Astrocyte (in vitro differentiated cells and primary cell): Measurements from ENCODE around the gene VIPR2. TPM values are rescaled to one million over a fixed set of nuclear protein-coding genes. Genes with fewer than 3 reads are reported as not detected.

Experiments used
- DNase-seq: peaks from one replicate; pipeline ENCODE4 v3.0.0-alpha.2; 2010; ENCODE audit warnings: low read depth
- FAIRE-seq: peaks from 2 replicates; lab custom pipeline; 2011; peaks lifted over from hg19 to GRCh38; lab: Jason Lieb, UNC
- H2AFZ ChIP-seq: 2 replicates; pipeline ENCODE4 v1.6.0; 2012; ENCODE audit warnings: low read depth, low read length, inconsistent platforms
- H3K27ac ChIP-seq: 2 replicates; pipeline ENCODE4 v1.5.1; 2011; ENCODE audit warnings: low read depth, low read length, inconsistent platforms
- H3K27me3 ChIP-seq: 2 replicates; pipeline ENCODE4 v1.6.0; 2011; ENCODE audit warnings: low read length, inconsistent platforms; ENCODE audit not compliant: insufficient read depth
- H3K36me3 ChIP-seq: 2 replicates; pipeline ENCODE4 v1.5.1; 2011; ENCODE audit warnings: low read length, inconsistent platforms; ENCODE audit not compliant: insufficient read depth
- H3K4me1 ChIP-seq: 2 replicates; pipeline ENCODE4 v1.5.1; 2011; ENCODE audit warnings: low read length, inconsistent platforms; ENCODE audit not compliant: insufficient read depth
- H3K4me2 ChIP-seq: 2 replicates; pipeline ENCODE4 v1.6.0; 2012; ENCODE audit warnings: low read length, inconsistent platforms
- H3K4me3 ChIP-seq: 2 replicates; pipeline ENCODE4 v1.5.1; 2011; ENCODE audit warnings: low read depth, mild to moderate bottlenecking, low read length, inconsistent platforms; ENCODE audit not compliant: insufficient read depth
- H3K79me2 ChIP-seq: 2 replicates; pipeline ENCODE4 v1.6.0; 2012; ENCODE audit warnings: mild to moderate bottlenecking, low read length, inconsistent platforms; ENCODE audit not compliant: insufficient read depth
- H3K9ac ChIP-seq: 2 replicates; pipeline ENCODE4 v1.6.0; 2012; ENCODE audit warnings: mild to moderate bottlenecking, low read length, inconsistent platforms
- H3K9me3 ChIP-seq: 2 replicates; pipeline ENCODE4 v1.5.1; 2012; ENCODE audit warnings: low read depth, mild to moderate bottlenecking, low read length, inconsistent platforms; ENCODE audit not compliant: insufficient read depth
- H4K20me1 ChIP-seq: 2 replicates; pipeline ENCODE4 v1.6.0; 2012; ENCODE audit warnings: low read length, inconsistent platforms; ENCODE audit not compliant: insufficient read depth
- H3K27ac Mint-ChIP-seq: one replicate; pipeline ENCODE4 v1.8.0; 2021; ENCODE audit warnings: mild to moderate bottlenecking, mixed read lengths; ENCODE audit not compliant: unreplicated experiment
- H3K27me3 Mint-ChIP-seq: one replicate; pipeline ENCODE4 v1.8.0; 2021; ENCODE audit warnings: low read depth, mixed read lengths; ENCODE audit not compliant: unreplicated experiment
- H3K36me3 Mint-ChIP-seq: one replicate; pipeline ENCODE4 v1.8.0; 2021; ENCODE audit warnings: low read depth, mixed read lengths; ENCODE audit not compliant: unreplicated experiment
- H3K4me1 Mint-ChIP-seq: one replicate; pipeline ENCODE4 v1.8.0; 2021; ENCODE audit warnings: low read depth, mixed read lengths; ENCODE audit not compliant: unreplicated experiment
- H3K4me3 Mint-ChIP-seq: one replicate; pipeline ENCODE4 v1.8.0; 2021; ENCODE audit warnings: mild to moderate bottlenecking, moderate library complexity, mixed read lengths; ENCODE audit not compliant: unreplicated experiment
- H3K9me3 Mint-ChIP-seq: one replicate; pipeline ENCODE4 v1.8.0; 2021; ENCODE audit warnings: mild to moderate bottlenecking, mixed read lengths; ENCODE audit not compliant: unreplicated experiment
- EZH2 ChIP-seq: IDR thresholded peaks from 2 replicates; pipeline ENCODE4 v1.6.1; 2012; ENCODE audit warnings: mild to moderate bottlenecking, low read length, inconsistent platforms; ENCODE audit not compliant: insufficient read depth
- total RNA-seq: library from RNA; stranded (reverse); gene quantifications from 2 replicates; pipeline ENCODE4 v1.2.1, GENCODE V29; 2021
- TF ChIP-seq, protein P1 (sequence below): IDR thresholded peaks from 2 replicates; pipeline ENCODE4 v1.5.1; 2011; ENCODE audit warnings: low read depth, mild to moderate bottlenecking, inconsistent platforms, low read length, moderate library complexity; ENCODE audit not compliant: insufficient read depth

Gene VIPR2
- total RNA-seq, 1 donor from 2014 or later = 0.68 TPM

GRCh38 chr7:159005618-159006017 is 139.0 kb downstream of the VIPR2 start:
- Histone ChIP-seq H3K4me2 (no peak overlapping the region), H3K27me3 (no peaks in the 10 kb centered on the region), H4K20me1 (no peaks in the 10 kb centered on the region), H3K4me1 (no peaks in the 10 kb centered on the region), H3K9ac (no peak overlapping the region), H3K4me3 (no peak overlapping the region), H3K36me3 (no peaks in the 10 kb centered on the region), H2AFZ (no peak overlapping the region), H3K79me2 (no peaks in the 10 kb centered on the region), H3K9me3 (peaks cover 4% of the 10 kb centered on the region), H3K27ac (no peak overlapping the region)
- Mint-ChIP-seq H3K9me3 (peaks cover 7% of the 10 kb centered on the region), H3K4me1 (no peaks in the 10 kb centered on the region), H3K4me3 (no peak overlapping the region), H3K36me3 (peaks cover 4% of the 10 kb centered on the region), H3K27me3 (peaks cover 13% of the 10 kb centered on the region), H3K27ac (no peak overlapping the region)
- no peak for FAIRE-seq
- no peak for DNase-seq
- TF ChIP-seq, protein P1, sequence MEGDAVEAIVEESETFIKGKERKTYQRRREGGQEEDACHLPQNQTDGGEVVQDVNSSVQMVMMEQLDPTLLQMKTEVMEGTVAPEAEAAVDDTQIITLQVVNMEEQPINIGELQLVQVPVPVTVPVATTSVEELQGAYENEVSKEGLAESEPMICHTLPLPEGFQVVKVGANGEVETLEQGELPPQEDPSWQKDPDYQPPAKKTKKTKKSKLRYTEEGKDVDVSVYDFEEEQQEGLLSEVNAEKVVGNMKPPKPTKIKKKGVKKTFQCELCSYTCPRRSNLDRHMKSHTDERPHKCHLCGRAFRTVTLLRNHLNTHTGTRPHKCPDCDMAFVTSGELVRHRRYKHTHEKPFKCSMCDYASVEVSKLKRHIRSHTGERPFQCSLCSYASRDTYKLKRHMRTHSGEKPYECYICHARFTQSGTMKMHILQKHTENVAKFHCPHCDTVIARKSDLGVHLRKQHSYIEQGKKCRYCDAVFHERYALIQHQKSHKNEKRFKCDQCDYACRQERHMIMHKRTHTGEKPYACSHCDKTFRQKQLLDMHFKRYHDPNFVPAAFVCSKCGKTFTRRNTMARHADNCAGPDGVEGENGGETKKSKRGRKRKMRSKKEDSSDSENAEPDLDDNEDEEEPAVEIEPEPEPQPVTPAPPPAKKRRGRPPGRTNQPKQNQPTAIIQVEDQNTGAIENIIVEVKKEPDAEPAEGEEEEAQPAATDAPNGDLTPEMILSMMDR = no peak
- no peak for TF ChIP-seq EZH2

- Histone ChIP-seq H3K9ac (no peak overlapping the region), H3K27me3 (no peaks in the 10 kb centered on the region), H3K4me3 (no peak overlapping the region), H3K9me3 (peaks cover 4% of the 10 kb centered on the region), H3K79me2 (no peaks in the 10 kb centered on the region), H3K4me2 (no peak overlapping the region), H3K36me3 (no peaks in the 10 kb centered on the region), H2AFZ (no peak overlapping the region), H3K27ac (no peak overlapping the region), H4K20me1 (no peaks in the 10 kb centered on the region), H3K4me1 (no peaks in the 10 kb centered on the region)
- peaks cover 16% of the 10 kb centered on the region for H3K27me3 Mint-ChIP-seq
- no peak overlapping the region for H3K27ac Mint-ChIP-seq
- H3K9me3 Mint-ChIP-seq = peaks cover 9% of the 10 kb centered on the region
- peaks cover 4% of the 10 kb centered on the region for H3K36me3 Mint-ChIP-seq
- FAIRE-seq (no peak), DNase-seq (no peak)
- no peak overlapping the region for H3K4me3 Mint-ChIP-seq
- no peaks in the 10 kb centered on the region for H3K4me1 Mint-ChIP-seq
- TF ChIP-seq, protein P1 = no peak
- TF ChIP-seq EZH2 = no peak
Measured at GRCh38 chr7:159004411-159004810, 140.3 kb downstream of the VIPR2 start.

GRCh38 chr7:159001811-159002210 is 142.9 kb downstream of the VIPR2 start:
- Mint-ChIP-seq H3K4me3 (no peak overlapping the region), H3K27me3 (peaks cover 5% of the 10 kb centered on the region)

More at GRCh38 chr7:159001811-159002210, 142.9 kb downstream of the VIPR2 start:
- Histone ChIP-seq H3K4me3 (no peak overlapping the region), H3K27me3 (no peaks in the 10 kb centered on the region), H3K36me3 (no peaks in the 10 kb centered on the region), H3K27ac (no peak overlapping the region), H3K79me2 (no peaks in the 10 kb centered on the region), H3K4me2 (no peak overlapping the region), H4K20me1 (no peaks in the 10 kb centered on the region), H3K4me1 (no peaks in the 10 kb centered on the region), H3K9ac (no peak overlapping the region), H2AFZ (no peak overlapping the region), H3K9me3 (peaks cover 7% of the 10 kb centered on the region)
- DNase-seq = no peak
- no peaks in the 10 kb centered on the region for H3K4me1 Mint-ChIP-seq
- H3K27ac Mint-ChIP-seq = no peak overlapping the region
- H3K36me3 Mint-ChIP-seq = peaks cover 4% of the 10 kb centered on the region
- H3K9me3 Mint-ChIP-seq = peaks cover 9% of the 10 kb centered on the region
- no peak for FAIRE-seq
- no peak for TF ChIP-seq EZH2
- TF ChIP-seq, protein P1 = no peak
